HepG2 (cell line): ENCODE data around the gene ALG14. TPM values are rescaled to one million over a fixed set of nuclear protein-coding genes. Genes with fewer than 3 reads are reported as not detected.
"Not testable (repeated sequence)": the region's sequence is repeated elsewhere in the genome, so short reads cannot be mapped to it uniquely, and the experiment has no call there.

Experiments used
- ATAC-seq: fragments of 200-7000 bp; cut with Tn5 transposase; 3 replicates; pipeline ENCODE4 v1.9.1; 2020; ENCODE audit warnings: mild to moderate bottlenecking, moderate library complexity
- BruUV-seq: library from RNA; stranded (reverse); fragments of 400-500 nt; replicated peaks from 2 replicates; lab custom pipeline; 2021; lab: Mats Ljungman, UMichigan
- CTCF ChIA-PET: fragments of 300-600 bp; formaldehyde crosslinking; extraction: SDS; loops from one replicate; lab custom pipeline; 2021; ENCODE audit warnings: low total read pairs, inconsistent platforms, low intra/inter-chr PET ratio; lab: Yijun Ruan, JAX
- POLR2A ChIA-PET: fragments of 350-600 bp; sonication (Branson Sonifier 250); formaldehyde crosslinking; loops from one replicate; lab custom pipeline; 2020; ENCODE audit warnings: antibody characterized with exemption, inconsistent platforms; lab: Yijun Ruan, JAX
- DNase-seq: peaks from one replicate; pipeline ENCODE4 v3.0.0-alpha.2; 2015; ENCODE audit warnings: low spot score
- FAIRE-seq: peaks from 3 replicates; lab custom pipeline; 2011; peaks lifted over from hg19 to GRCh38; lab: Jason Lieb, UNC
- H2AFZ ChIP-seq: one replicate; pipeline ENCODE4 v1.6.1; 2011; ENCODE audit warnings: low read length, inconsistent platforms
- H3K27ac ChIP-seq: fragments of 300-600 bp; 3 replicates; pipeline ENCODE4 v1.8.0; 2011; ENCODE audit warnings: mixed run types, mild to moderate bottlenecking, mixed read lengths, low read length, inconsistent platforms; ENCODE audit not compliant: insufficient read depth; ENCODE audit errors: extremely low read length
- H3K27me3 ChIP-seq, 2 experiments: fragments of 200-600 bp in 1 of 2; 2 replicates in 1 of 2; 3 replicates in 1 of 2; pipeline versions ENCODE4 v1.6.0 to v1.8.0; 2011; ENCODE audit warnings: low read length in 2 of 2, mild to moderate bottlenecking in 2 of 2, moderate library complexity in 2 of 2, inconsistent platforms in 1 of 2; ENCODE audit not compliant: insufficient read depth in 2 of 2, control insufficient read depth in 1 of 2
- H3K36me3 ChIP-seq, 2 experiments: fragments of 200-600 bp in 1 of 2; replicated peaks in 1 of 2; 2 replicates in 1 of 2; 3 replicates in 1 of 2; pipeline versions ENCODE4 v1.5.1 to v1.8.0; 2011; ENCODE audit warnings: low read length in 2 of 2, inconsistent platforms in 1 of 2; ENCODE audit not compliant: insufficient read depth in 2 of 2, control insufficient read depth in 1 of 2
- H3K4me1 ChIP-seq: 2 replicates; pipeline ENCODE4 v1.5.1; 2012; ENCODE audit warnings: low read length, inconsistent platforms; ENCODE audit not compliant: insufficient read depth
- H3K4me2 ChIP-seq: 2 replicates; pipeline ENCODE4 v1.6.0; 2011; ENCODE audit warnings: low read depth, low read length, inconsistent platforms
- H3K4me3 ChIP-seq, 3 experiments: fragments of 200-600 bp in 1 of 3; sonication (generic), shearing (Covaris generic) in 1 of 3; replicated peaks in 1 of 3; 2 replicates each; pipeline ENCODE4 v1.5.1; 2011 to 2016; ENCODE audit warnings: low read length in 3 of 3, inconsistent platforms in 2 of 3, low read depth in 2 of 3, mild to moderate bottlenecking in 2 of 3, control low read depth in 1 of 3, mixed read lengths in 1 of 3; ENCODE audit not compliant: insufficient read depth in 1 of 3
- H3K79me2 ChIP-seq: one replicate; pipeline ENCODE4 v1.6.1; 2011; ENCODE audit warnings: low read length, inconsistent platforms; ENCODE audit not compliant: insufficient read depth
- H3K9ac ChIP-seq: 2 replicates; pipeline ENCODE4 v1.6.0; 2011; ENCODE audit warnings: mild to moderate bottlenecking, low read depth, low read length, inconsistent platforms; ENCODE audit not compliant: insufficient read depth
- H3K9me3 ChIP-seq: 2 replicates; pipeline ENCODE4 v1.5.1; 2012; ENCODE audit warnings: mild to moderate bottlenecking, low read length
- H4K20me1 ChIP-seq: 2 replicates; pipeline ENCODE4 v1.6.0; 2011; ENCODE audit warnings: inconsistent platforms, mild to moderate bottlenecking, low read length, moderate library complexity; ENCODE audit not compliant: insufficient read depth
- GATA4 ChIP-seq: sonication (generic); IDR thresholded peaks from 2 replicates; pipeline ENCODE4 v1.6.1; 2016; ENCODE audit warnings: antibody characterized with exemption, low read depth, borderline replicate concordance
- IRX3 ChIP-seq: sonication (generic); formaldehyde crosslinking; IDR thresholded peaks from 2 replicates; pipeline ENCODE4 v1.8.1; 2023; ENCODE audit warnings: mild to moderate bottlenecking, low read depth, missing genetic modification reagents, borderline replicate concordance
- MTF2 ChIP-seq: sonication (generic); formaldehyde crosslinking; IDR thresholded peaks from 2 replicates; pipeline ENCODE4 v1.5.0; 2020; ENCODE audit warnings: missing genetic modification reagents, borderline replicate concordance
- ZNF30 ChIP-seq: sonication (generic); formaldehyde crosslinking; IDR thresholded peaks from 2 replicates; pipeline ENCODE4 v1.5.0; 2020; ENCODE audit warnings: mild to moderate bottlenecking, missing genetic modification reagents
- ZNF317 ChIP-seq: sonication (generic); formaldehyde crosslinking; IDR thresholded peaks from 2 replicates; pipeline ENCODE4 v1.5.0; 2020; ENCODE audit warnings: mild to moderate bottlenecking, missing genetic modification reagents
- ZNF629 ChIP-seq: sonication (generic); formaldehyde crosslinking; conservative IDR thresholded peaks from 2 replicates; pipeline ENCODE4 v1.5.0; 2020; ENCODE audit warnings: missing genetic modification reagents
- ZNF7 ChIP-seq: IDR thresholded peaks from 2 replicates; pipeline ENCODE4 v1.6.1; 2016; ENCODE audit warnings: missing biosample characterization, missing genetic modification reagents
- WGBS: methylation state at CpG from one replicate; pipeline ENCODE4 v1.1.6; 2017; ENCODE audit warnings: low lambda C conversion rate; 5-methylcytosine and 5-hydroxymethylcytosine counted together
- in situ Hi-C: cut with HindIII; loops from 2 replicates; pipeline ENCODE4 v1.10.0; 2017; ENCODE audit warnings: low pct_unique_long_range_greater_than_20kb; ENCODE audit not compliant: extremely low pct_ligation_motif_present
- intact Hi-C: fragments of 100-400 bp; cut with micrococcal nuclease; formaldehyde crosslinking; loops from one replicate; pipeline ENCODE4 v1.10.0; 2022; ENCODE audit not compliant: unreplicated experiment
- polyA plus RNA-seq, 8 experiments: library from polyadenylated mRNA; depleted of rRNA in 3 of 8; stranded (reverse) in 7 of 8; unstranded in 1 of 8; fragments of >200 nt; fragmentation: Illumina TruSeq in 4 of 8; extraction: Trizol in 4 of 8; gene quantifications; 2 replicates each; pipeline versions ENCODE4 v1.2.1 to v1.2.3, GENCODE V29; 2011 to 2016; ENCODE audit warnings: low read depth in 4 of 8, missing spikeins in 1 of 8, mixed read lengths in 1 of 8; ENCODE audit not compliant: insufficient read depth in 1 of 8
- total RNA-seq, 5 experiments: library from RNA; depleted of rRNA; stranded (reverse); fragments of >200 nt; fragmentation: Illumina TruSeq; extraction: Trizol; gene quantifications; 2 replicates each; pipeline ENCODE4 v1.2.3, GENCODE V29; 2016; ENCODE audit warnings: low read depth in 1 of 5
- TF ChIP-seq, protein P1 (sequence below): IDR thresholded peaks from 2 replicates; pipeline ENCODE4 v1.6.1; 2018; ENCODE audit warnings: missing genetic modification reagents, mild to moderate bottlenecking, missing compliant biosample characterization
- TF ChIP-seq, protein P2 (sequence below): sonication (generic); formaldehyde crosslinking; IDR thresholded peaks from 2 replicates; pipeline ENCODE4 v1.4.0; 2020; ENCODE audit warnings: missing genetic modification reagents

Gene ALG14
- total and polyA plus RNA-seq, 2 of the 13 experiments (the other 11 are each of a cell fraction or from before 2014, with no cell fraction given): 4.5 to 12.7 TPM

DNA sequence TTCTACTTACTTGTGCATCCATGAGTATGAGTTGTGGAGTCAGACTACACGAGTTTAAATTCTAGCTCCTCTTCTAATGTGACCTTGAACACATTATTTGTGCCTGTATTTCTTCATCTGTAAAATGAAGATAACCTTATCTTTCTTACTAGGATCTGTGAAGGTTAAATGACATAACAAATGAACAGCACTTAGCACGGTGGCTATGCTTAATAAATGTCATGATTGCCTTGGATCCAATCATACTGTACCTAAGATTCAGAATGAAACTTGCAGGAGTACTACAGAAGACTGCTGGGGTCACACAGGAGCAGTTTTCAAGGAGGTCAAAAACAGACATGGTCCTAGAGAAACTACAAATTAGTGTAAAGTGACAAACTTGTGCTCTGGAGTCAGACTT lies 22.2 kb upstream of the ALG14 start (continued):
- TF ChIP-seq, protein P1, sequence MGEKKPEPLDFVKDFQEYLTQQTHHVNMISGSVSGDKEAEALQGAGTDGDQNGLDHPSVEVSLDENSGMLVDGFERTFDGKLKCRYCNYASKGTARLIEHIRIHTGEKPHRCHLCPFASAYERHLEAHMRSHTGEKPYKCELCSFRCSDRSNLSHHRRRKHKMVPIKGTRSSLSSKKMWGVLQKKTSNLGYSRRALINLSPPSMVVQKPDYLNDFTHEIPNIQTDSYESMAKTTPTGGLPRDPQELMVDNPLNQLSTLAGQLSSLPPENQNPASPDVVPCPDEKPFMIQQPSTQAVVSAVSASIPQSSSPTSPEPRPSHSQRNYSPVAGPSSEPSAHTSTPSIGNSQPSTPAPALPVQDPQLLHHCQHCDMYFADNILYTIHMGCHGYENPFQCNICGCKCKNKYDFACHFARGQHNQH (CRISPR knock-in tag): no peak
- TF ChIP-seq, all 625 proteins: peak for 0

DNA sequence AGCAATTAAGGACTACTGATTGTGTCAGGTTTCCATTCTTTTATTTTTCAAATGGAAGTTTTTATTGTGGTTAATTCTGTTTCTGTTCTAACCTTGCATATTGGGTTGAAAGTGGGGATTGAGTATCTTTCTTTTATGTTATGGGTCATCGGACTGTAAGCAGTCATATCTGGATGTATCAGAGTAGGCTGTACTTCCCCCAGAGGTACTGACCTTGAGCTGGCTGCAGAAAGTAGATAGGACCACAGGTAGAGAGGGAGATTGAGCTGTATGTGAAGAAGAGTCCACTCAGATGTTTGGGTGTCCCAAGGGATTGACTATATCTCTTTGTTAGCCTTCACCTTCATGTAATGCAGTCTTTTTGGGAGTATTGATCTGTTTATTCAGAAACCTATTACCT lies 20.5 kb upstream of the ALG14 start:
- FAIRE-seq (no peak), DNase-seq (no peak), ATAC-seq (0 out of 3 replicates have a peak, but pooled peaks have one; percentile 31)
- no peak overlapping the region for H3K9ac ChIP-seq
- no peak overlapping the region for H3K27ac ChIP-seq
- in situ Hi-C loops: no loop called here
- no peaks in the 10 kb centered on the region for H3K79me2 ChIP-seq
- TF ChIP-seq IRX3 (no peak), ZNF317 (CRISPR knock-in tag) (peak; percentile 95), ZNF7 (CRISPR knock-in tag) (no peak), ZNF30 (CRISPR knock-in tag) (no peak), ZNF629 (no peak), GATA4 (no peak), MTF2 (CRISPR knock-in tag) (no peak)
- TF ChIP-seq, protein P2, sequence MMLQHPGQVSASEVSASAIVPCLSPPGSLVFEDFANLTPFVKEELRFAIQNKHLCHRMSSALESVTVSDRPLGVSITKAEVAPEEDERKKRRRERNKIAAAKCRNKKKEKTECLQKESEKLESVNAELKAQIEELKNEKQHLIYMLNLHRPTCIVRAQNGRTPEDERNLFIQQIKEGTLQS (CRISPR knock-in tag): no peak
- 30% methylated on average over 1 of the region's 1 CpG for WGBS
- no peaks in the 10 kb centered on the region for H3K9me3 ChIP-seq
- no peaks in the 10 kb centered on the region for H3K36me3 ChIP-seq
- no peak overlapping the region for H3K4me2 ChIP-seq
- H3K4me1 ChIP-seq: peaks cover 28% of the 10 kb centered on the region
- H4K20me1 ChIP-seq: no peaks in the 10 kb centered on the region
- ChIA-PET CTCF (no interaction called here), POLR2A (no interaction called here)
- no peaks in the 10 kb centered on the region for H3K27me3 ChIP-seq
- no TSS peak for BruUV-seq
- no peak overlapping the region for H3K4me3 ChIP-seq
- no peak overlapping the region for H2AFZ ChIP-seq
- intact Hi-C loops: no loop called here

DNA sequence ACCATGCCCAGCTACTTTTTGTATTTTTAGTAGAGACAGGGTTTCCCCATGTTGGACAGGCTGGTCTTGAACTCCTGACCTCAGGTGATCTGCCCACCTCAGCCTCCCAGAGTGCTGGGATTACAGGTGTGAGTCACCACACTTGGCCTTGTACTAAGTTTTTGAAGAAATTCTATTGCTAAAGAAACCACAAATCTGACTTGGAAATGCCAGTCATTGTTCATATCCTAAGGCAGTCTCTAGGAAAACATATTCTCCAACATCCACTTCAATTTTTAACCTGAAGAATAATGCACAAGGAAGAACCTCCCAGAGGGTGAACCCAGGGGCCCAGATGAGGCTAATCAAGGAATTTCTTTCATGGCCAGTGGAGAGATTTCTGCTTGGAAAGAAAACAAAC lies 20.1 kb upstream of the ALG14 start:
- DNase-seq, in situ Hi-C loops: not testable (repeated sequence)

DNA sequence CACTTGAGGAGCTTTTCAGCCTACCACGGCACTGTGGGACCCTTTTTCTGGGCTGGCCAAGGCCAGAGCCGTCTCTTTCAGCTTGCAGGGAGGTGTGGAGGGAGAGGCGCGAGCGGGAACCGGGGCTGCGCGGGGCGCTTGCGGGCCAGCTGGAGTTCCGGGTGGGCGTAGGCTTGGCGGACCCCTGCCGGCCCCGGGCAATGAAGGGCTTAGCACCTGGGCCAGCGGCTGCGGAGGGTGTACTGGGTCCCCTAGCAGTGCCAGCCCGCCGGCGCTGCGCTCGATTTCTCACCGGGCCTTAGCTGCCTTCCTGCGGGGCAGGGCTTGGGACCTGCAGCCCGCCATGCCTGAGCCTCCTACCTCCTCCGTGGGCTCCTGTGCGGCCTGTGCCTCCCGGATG lies 18.5 kb upstream of the ALG14 start:
- H3K27ac ChIP-seq, H3K9me3 ChIP-seq, BruUV-seq, H3K27me3 ChIP-seq, intact Hi-C loops, DNase-seq, H3K4me3 ChIP-seq, FAIRE-seq, H4K20me1 ChIP-seq, H2AFZ ChIP-seq, H3K4me2 ChIP-seq, CTCF ChIA-PET, POLR2A ChIA-PET, H3K79me2 ChIP-seq, H3K9ac ChIP-seq, in situ Hi-C loops, H3K36me3 ChIP-seq, ATAC-seq: not testable (repeated sequence)
- peaks cover 37% of the 10 kb centered on the region for H3K4me1 ChIP-seq
- 90% methylated on average over 2 of the region's 28 CpGs for WGBS

More for the DNA sequence above, 20.1 kb upstream of the ALG14 start:
- CTCF ChIA-PET, H3K36me3 ChIP-seq, H3K4me2 ChIP-seq, H3K27me3 ChIP-seq, H3K9me3 ChIP-seq, H3K4me3 ChIP-seq, BruUV-seq, intact Hi-C loops, POLR2A ChIA-PET, H4K20me1 ChIP-seq, H3K9ac ChIP-seq, ATAC-seq, H3K27ac ChIP-seq, H2AFZ ChIP-seq, FAIRE-seq, H3K79me2 ChIP-seq: not testable (repeated sequence)
- H3K4me1 ChIP-seq: peaks cover 29% of the 10 kb centered on the region
